ENCODE measurements around the gene DTNA.

DNA sequence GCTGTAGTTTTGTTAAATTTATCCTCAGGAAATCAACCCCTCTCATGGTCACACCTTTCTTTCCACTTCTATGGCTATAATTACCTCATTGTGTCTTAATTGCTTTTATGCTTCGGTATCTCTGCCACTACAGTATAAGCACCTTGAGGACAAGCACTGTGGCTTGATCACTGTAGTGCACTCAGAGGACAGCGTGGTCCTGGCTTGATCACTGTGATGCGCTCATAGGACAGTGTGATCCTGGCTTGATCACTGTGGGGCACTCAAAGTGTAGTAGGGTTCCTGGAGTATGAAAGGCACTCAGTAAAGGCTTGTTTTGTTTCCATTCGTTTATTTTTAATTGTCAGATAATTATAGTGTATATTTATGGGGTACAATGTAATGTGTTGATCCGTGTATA lies 44.2 kb downstream of the DTNA start:
- TF ChIP-seq ARNT (IDR thresholded peaks at IDR 0.05) (no peak), BHLHE40 (IDR thresholded peaks at IDR 0.05; ENCODE audit: borderline replicate concordance) (no peak), SP1 (IDR thresholded peaks at IDR 0.05) (no peak), HDGF (IDR thresholded peaks at IDR 0.05; ENCODE audit: borderline replicate concordance) (no peak), NFRKB (IDR thresholded peaks at IDR 0.05) (no peak), SUZ12 (IDR thresholded peaks at IDR 0.05) (no peak), FOXM1 (IDR thresholded peaks at IDR 0.05; ENCODE audit: borderline replicate concordance) (no peak), FOXK2 (IDR thresholded peaks at IDR 0.05) (no peak), TARDBP (IDR thresholded peaks at IDR 0.05) (no peak), L3MBTL2 (conservative IDR thresholded peaks at IDR 0.05) (no peak), FOXA1 (IDR thresholded peaks at IDR 0.05) (no peak)
- TF ChIP-seq, protein P1, sequence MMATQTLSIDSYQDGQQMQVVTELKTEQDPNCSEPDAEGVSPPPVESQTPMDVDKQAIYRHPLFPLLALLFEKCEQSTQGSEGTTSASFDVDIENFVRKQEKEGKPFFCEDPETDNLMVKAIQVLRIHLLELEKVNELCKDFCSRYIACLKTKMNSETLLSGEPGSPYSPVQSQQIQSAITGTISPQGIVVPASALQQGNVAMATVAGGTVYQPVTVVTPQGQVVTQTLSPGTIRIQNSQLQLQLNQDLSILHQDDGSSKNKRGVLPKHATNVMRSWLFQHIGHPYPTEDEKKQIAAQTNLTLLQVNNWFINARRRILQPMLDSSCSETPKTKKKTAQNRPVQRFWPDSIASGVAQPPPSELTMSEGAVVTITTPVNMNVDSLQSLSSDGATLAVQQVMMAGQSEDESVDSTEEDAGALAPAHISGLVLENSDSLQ (IDR thresholded peaks at IDR 0.05): no peak

Data from HEK293T (cell line).